Upper lobe of right lung (tissue), 1 donor: ENCODE data around the gene ENOX1. TPM values are rescaled to one million over a fixed set of nuclear protein-coding genes. Genes with fewer than 3 reads are reported as not detected.

Experiments
- ATAC-seq: fragments of 200-7000 bp; cut with Tn5 transposase; one replicate; pipeline ENCODE4 v1.9.1; 2020; ENCODE audit warnings: mild to moderate bottlenecking, moderate library complexity
- DNase-seq: peaks from one replicate; pipeline ENCODE4 v3.0.0-alpha.2; 2020
- H3K27ac ChIP-seq: fragments of 200-600 bp; one replicate; pipeline ENCODE4 v1.8.0; 2022
- H3K27me3 ChIP-seq: fragments of 200-600 bp; one replicate; pipeline ENCODE4 v1.8.0; 2022; ENCODE audit warnings: mild to moderate bottlenecking
- H3K36me3 ChIP-seq: fragments of 200-600 bp; one replicate; pipeline ENCODE4 v1.8.0; 2022
- H3K4me1 ChIP-seq: fragments of 200-600 bp; one replicate; pipeline ENCODE4 v1.8.0; 2022
- H3K4me3 ChIP-seq: fragments of 200-600 bp; one replicate; pipeline ENCODE4 v1.8.0; 2022; ENCODE audit warnings: mild to moderate bottlenecking
- H3K9me3 ChIP-seq: fragments of 200-600 bp; one replicate; pipeline ENCODE4 v1.8.0; 2022
- intact Hi-C: fragments of 100-400 bp; cut with DNase I; formaldehyde crosslinking; loops from one replicate; pipeline ENCODE4 v1.11.0; 2022
- total RNA-seq: library from RNA; stranded (reverse); fragmentation: NEBNext Ultra II Directional; extraction: Animal tissue kit (Norgen Biotek cat#: 25700); gene quantifications from one replicate; pipeline ENCODE4 v1.2.1, GENCODE V29; 2021
- TF ChIP-seq, protein P1 (sequence below): fragments of 200-600 bp; IDR thresholded peaks from one replicate; pipeline ENCODE4 v1.8.0; 2022; ENCODE audit warnings: antibody characterized with exemption
- donor health status: DM: no; HTN: yes; CAD: no; lungs with severe emphysema.

ENOX1 gene
- total RNA-seq, 1 donor from 2014 or later = 0.69 TPM

DNA sequence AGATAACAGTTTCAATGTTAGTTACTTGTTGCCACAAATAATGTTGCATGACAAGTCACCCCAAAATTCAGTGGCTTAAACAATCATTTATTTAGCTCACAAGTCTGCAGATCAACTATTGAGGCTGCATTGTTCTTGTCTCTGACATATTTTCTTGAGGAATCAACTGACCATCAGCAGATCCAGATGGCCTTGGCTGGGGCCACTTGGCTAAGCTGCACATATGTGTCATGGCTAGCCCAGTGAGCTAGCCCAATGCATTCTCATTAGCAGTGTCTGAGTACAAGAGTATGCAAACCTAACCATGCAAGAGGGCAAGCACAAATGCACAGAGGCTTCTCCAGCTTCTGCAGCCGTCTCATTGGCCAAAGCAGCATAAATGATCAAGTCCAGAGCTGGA, 583.0 kb downstream of the ENOX1 start:
- DNase-seq (no peak), ATAC-seq (no peak)
- H3K4me3 ChIP-seq = no peak overlapping the region
- no peaks in the 10 kb centered on the region for H3K27me3 ChIP-seq
- TF ChIP-seq, protein P1, sequence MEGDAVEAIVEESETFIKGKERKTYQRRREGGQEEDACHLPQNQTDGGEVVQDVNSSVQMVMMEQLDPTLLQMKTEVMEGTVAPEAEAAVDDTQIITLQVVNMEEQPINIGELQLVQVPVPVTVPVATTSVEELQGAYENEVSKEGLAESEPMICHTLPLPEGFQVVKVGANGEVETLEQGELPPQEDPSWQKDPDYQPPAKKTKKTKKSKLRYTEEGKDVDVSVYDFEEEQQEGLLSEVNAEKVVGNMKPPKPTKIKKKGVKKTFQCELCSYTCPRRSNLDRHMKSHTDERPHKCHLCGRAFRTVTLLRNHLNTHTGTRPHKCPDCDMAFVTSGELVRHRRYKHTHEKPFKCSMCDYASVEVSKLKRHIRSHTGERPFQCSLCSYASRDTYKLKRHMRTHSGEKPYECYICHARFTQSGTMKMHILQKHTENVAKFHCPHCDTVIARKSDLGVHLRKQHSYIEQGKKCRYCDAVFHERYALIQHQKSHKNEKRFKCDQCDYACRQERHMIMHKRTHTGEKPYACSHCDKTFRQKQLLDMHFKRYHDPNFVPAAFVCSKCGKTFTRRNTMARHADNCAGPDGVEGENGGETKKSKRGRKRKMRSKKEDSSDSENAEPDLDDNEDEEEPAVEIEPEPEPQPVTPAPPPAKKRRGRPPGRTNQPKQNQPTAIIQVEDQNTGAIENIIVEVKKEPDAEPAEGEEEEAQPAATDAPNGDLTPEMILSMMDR = no peak
- H3K36me3 ChIP-seq = no peaks in the 10 kb centered on the region
- intact Hi-C loops = no loop called here
- H3K4me1 ChIP-seq = no peaks in the 10 kb centered on the region
- no peaks in the 10 kb centered on the region for H3K9me3 ChIP-seq
- no peak overlapping the region for H3K27ac ChIP-seq

DNA sequence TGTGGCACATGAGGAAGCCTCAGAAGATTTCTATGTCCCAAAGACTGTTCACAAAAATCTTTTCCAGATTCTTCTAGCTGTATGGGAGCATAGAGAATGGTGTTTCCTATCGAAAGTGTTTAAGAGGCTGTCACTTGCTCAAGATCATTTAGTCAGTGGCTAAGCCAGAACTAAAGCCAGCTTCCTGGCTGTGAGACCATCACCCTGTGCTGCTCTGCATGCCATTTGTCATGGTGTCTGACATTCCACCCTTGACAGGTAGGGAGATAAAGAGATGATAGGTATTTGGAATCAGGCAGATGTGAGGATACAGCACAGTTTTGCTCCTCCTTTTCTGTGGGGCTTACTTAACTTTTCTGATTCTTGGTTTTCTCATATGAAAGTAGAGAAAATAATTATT, 586.0 kb downstream of the ENOX1 start:
- TF ChIP-seq, protein P1 = no peak
- DNase-seq = no peak
- intact Hi-C loops = no loop called here
- no peaks in the 10 kb centered on the region for H3K36me3 ChIP-seq
- no peak overlapping the region for H3K27ac ChIP-seq
- H3K9me3 ChIP-seq = no peaks in the 10 kb centered on the region
- no peaks in the 10 kb centered on the region for H3K27me3 ChIP-seq
- ATAC-seq = no peak
- no peak overlapping the region for H3K4me3 ChIP-seq
- no peaks in the 10 kb centered on the region for H3K4me1 ChIP-seq

DNA sequence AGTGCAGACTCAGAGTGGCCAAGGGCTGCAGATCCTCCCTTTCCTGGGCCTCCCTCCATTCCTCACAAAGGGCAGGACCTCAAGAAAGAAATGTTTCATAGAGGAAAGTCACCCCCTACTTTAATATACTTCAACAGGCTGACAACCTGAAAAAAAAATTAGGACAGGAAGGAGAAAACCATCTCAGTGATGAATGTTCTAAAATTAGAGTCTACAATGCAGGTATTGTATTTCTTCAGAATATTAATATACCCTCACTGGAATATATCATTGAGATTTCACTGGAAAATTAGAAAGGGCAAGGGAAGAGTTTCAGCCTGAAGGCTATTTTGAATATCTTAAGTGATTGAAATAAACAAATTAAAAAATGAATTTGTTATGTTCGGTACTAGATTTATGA, 586.5 kb downstream of the ENOX1 start:
- DNase-seq (no peak), ATAC-seq (no peak)
- TF ChIP-seq, protein P1 = no peak
- Histone ChIP-seq H3K27ac (no peak overlapping the region), H3K27me3 (no peaks in the 10 kb centered on the region), H3K4me1 (no peaks in the 10 kb centered on the region), H3K9me3 (no peaks in the 10 kb centered on the region), H3K36me3 (no peaks in the 10 kb centered on the region), H3K4me3 (no peak overlapping the region)
- intact Hi-C loops = no loop called here

DNA sequence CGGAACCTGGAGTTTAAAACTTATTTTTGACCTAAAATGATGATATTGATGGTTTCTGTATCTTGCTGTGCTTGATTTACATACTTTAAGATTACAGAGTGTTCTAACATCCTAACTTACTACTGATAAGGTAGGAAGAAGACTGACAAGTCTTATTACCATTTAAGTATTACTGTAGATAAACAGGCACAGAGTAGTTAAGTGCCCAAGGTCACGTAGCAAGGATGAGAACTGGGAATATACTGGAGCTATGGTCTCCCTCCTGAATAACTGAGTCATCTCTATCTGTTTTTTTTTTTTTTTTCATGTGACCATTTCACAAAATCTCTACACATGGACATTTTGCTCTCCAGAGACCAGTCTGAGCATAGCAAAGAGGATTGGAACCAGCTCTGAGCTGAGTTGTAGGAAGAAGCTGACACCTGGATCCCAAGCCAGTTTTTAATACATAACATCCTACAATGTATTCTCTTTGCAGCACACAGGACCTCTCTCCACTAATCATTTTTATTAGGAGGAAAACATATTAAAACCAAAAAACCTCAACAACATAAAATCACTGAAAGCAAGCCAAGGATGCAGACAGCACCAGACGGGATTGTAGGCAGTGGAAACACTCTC, 589.9 kb downstream of the ENOX1 start:
- H3K4me3 ChIP-seq = no peak overlapping the region
- H3K4me1 ChIP-seq = no peaks in the 10 kb centered on the region
- H3K27me3 ChIP-seq = no peaks in the 10 kb centered on the region
- no peaks in the 10 kb centered on the region for H3K9me3 ChIP-seq
- no peak for ATAC-seq
- DNase-seq = no peak
- intact Hi-C loops = no loop called here
- H3K36me3 ChIP-seq = no peaks in the 10 kb centered on the region
- TF ChIP-seq, protein P1 = no peak
- no peak overlapping the region for H3K27ac ChIP-seq

DNA sequence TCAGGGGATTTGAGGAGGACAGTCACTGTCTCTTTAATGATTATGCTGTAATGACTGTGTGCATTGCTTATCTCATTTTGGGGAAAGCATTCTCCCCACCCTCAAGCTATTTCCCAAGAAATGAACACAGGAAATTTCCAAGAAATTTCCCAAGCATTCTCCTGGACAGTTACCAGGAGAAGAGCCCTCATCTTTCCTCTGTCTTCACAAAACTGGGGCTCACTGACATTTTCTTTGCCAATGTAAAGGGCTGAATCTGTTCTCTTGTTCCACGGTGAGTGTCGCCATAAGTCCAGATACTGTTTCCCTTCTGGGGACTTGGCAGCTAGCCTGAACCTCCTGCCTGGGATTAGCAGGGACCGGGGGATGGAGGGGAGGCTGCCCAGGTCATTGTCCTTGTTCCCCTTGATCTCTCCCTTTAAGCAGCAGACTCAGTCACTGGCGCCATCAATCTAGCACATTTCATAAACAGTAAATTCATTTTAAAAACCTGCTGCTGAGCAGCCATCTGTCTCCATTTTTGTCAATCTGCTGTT, 590.6 kb downstream of the ENOX1 start:
- no peak for ATAC-seq
- no peaks in the 10 kb centered on the region for H3K27me3 ChIP-seq
- no peak overlapping the region for H3K4me3 ChIP-seq
- no peaks in the 10 kb centered on the region for H3K36me3 ChIP-seq
- DNase-seq = no peak
- TF ChIP-seq, protein P1 = no peak
- H3K27ac ChIP-seq = no peak overlapping the region
- intact Hi-C loops = no loop called here
- H3K4me1 ChIP-seq = no peaks in the 10 kb centered on the region
- no peaks in the 10 kb centered on the region for H3K9me3 ChIP-seq

DNA sequence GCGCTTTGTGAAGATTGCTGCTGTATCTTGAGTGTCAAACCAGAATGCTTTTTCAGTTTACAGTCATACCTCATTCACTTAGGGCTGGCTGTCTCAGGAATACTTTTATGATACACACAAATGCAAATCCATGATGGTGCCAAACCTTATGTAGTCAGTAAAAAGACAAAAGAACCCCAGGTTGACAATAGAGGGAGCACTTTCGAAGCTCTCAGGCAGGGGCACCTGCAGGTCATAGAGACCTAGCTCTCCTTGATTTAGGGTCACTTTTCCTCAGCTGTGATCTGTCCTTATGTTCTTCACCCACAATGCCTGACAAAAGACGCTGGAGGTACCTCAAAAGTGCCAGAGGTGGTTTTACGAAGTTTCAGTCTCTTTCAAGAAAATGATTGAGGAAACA, 591.2 kb downstream of the ENOX1 start:
- Histone ChIP-seq H3K9me3 (no peaks in the 10 kb centered on the region), H3K36me3 (no peaks in the 10 kb centered on the region), H3K27me3 (no peaks in the 10 kb centered on the region), H3K27ac (no peak overlapping the region), H3K4me1 (no peaks in the 10 kb centered on the region), H3K4me3 (no peak overlapping the region)
- DNase-seq = no peak
- ATAC-seq = no peak
- TF ChIP-seq, protein P1 = no peak
- intact Hi-C loops = no loop called here
